Measurements from ENCODE around the gene TRMT11. TPM values are rescaled to one million over a fixed set of nuclear protein-coding genes. Genes with fewer than 3 reads are reported as not detected.
"Not testable (repeated sequence)": the region's sequence is repeated elsewhere in the genome, so short reads cannot be mapped to it uniquely, and the experiment has no call there.

The TRMT11 gene
- total RNA-seq, 3 donors from 2014 or later: 26.9 to 30.1 (median 29.2) TPM

GRCh38 chr6:126056355-126057004 is 70.1 kb downstream of the TRMT11 start:
- Mint-ChIP-seq H3K36me3 (ENCODE audit: insufficient read depth) (peaks cover 35% of the 10 kb centered on the region), H3K4me3 (no peak overlapping the region), H3K27me3 (ENCODE audit: low read depth) (no peaks in the 10 kb centered on the region), H3K9me3 (no peaks in the 10 kb centered on the region), H3K4me1 (ENCODE audit: low read depth) (no peaks in the 10 kb centered on the region)
- DNase-seq (no peak), ATAC-seq (no peak)

- peaks cover 30% of the 10 kb centered on the region for H3K36me3 Mint-ChIP-seq (ENCODE audit: insufficient read depth)
- not testable (repeated sequence) for DNase-seq; H3K4me1 Mint-ChIP-seq (ENCODE audit: low read depth); H3K27me3 Mint-ChIP-seq (ENCODE audit: low read depth); H3K4me3 Mint-ChIP-seq; H3K9me3 Mint-ChIP-seq; ATAC-seq
These were observed 71.7 kb downstream of the TRMT11 start for GRCh38 chr6:126058085-126058484.

GRCh38 chr6:126060400-126060799 is 74.1 kb downstream of the TRMT11 start:
- ATAC-seq (no peak), DNase-seq (no peak)
- peaks cover 33% of the 10 kb centered on the region for H3K36me3 Mint-ChIP-seq (ENCODE audit: insufficient read depth)
- H3K4me3 Mint-ChIP-seq: no peak overlapping the region
- no peaks in the 10 kb centered on the region for H3K27me3 Mint-ChIP-seq (ENCODE audit: low read depth)
- H3K4me1 Mint-ChIP-seq (ENCODE audit: low read depth): no peaks in the 10 kb centered on the region
- H3K9me3 Mint-ChIP-seq: no peaks in the 10 kb centered on the region

GRCh38 chr6:126063512-126064146 is 77.3 kb downstream of the TRMT11 start:
- Mint-ChIP-seq H3K4me1 (ENCODE audit: low read depth) (no peaks in the 10 kb centered on the region), H3K36me3 (ENCODE audit: insufficient read depth) (peaks cover 38% of the 10 kb centered on the region), H3K27me3 (ENCODE audit: low read depth) (no peaks in the 10 kb centered on the region), H3K9me3 (no peaks in the 10 kb centered on the region), H3K4me3 (no peak overlapping the region)
- ATAC-seq (no peak), DNase-seq (no peak)

GRCh38 chr6:126064257-126064747 is 78.0 kb downstream of the TRMT11 start:
- no peaks in the 10 kb centered on the region for H3K27me3 Mint-ChIP-seq (ENCODE audit: low read depth)
- H3K4me1 Mint-ChIP-seq (ENCODE audit: low read depth): no peaks in the 10 kb centered on the region
- ATAC-seq: no peak
- DNase-seq: no peak
- H3K4me3 Mint-ChIP-seq: no peak overlapping the region
- H3K36me3 Mint-ChIP-seq (ENCODE audit: insufficient read depth): peaks cover 37% of the 10 kb centered on the region
- no peaks in the 10 kb centered on the region for H3K9me3 Mint-ChIP-seq

- ATAC-seq: no peak
- Mint-ChIP-seq H3K36me3 (ENCODE audit: insufficient read depth) (peaks cover 37% of the 10 kb centered on the region), H3K9me3 (no peaks in the 10 kb centered on the region), H3K4me1 (ENCODE audit: low read depth) (no peaks in the 10 kb centered on the region), H3K27me3 (ENCODE audit: low read depth) (no peaks in the 10 kb centered on the region), H3K4me3 (no peak overlapping the region)
- DNase-seq: no peak
These were observed 78.5 kb downstream of the TRMT11 start for GRCh38 chr6:126064748-126065401.

- Mint-ChIP-seq H3K36me3 (ENCODE audit: insufficient read depth) (peaks cover 34% of the 10 kb centered on the region), H3K27me3 (ENCODE audit: low read depth) (no peaks in the 10 kb centered on the region), H3K9me3 (no peaks in the 10 kb centered on the region), H3K4me3 (no peak overlapping the region), H3K4me1 (ENCODE audit: low read depth) (no peaks in the 10 kb centered on the region)
- DNase-seq: no peak
- ATAC-seq: no peak
These were observed 80.0 kb downstream of the TRMT11 start for GRCh38 chr6:126066053-126067048.

GRCh38 chr6:126067073-126067472 is 80.7 kb downstream of the TRMT11 start:
- Mint-ChIP-seq H3K27me3 (ENCODE audit: low read depth) (no peaks in the 10 kb centered on the region), H3K36me3 (ENCODE audit: insufficient read depth) (peaks cover 31% of the 10 kb centered on the region), H3K4me3 (no peak overlapping the region), H3K9me3 (no peaks in the 10 kb centered on the region), H3K4me1 (ENCODE audit: low read depth) (no peaks in the 10 kb centered on the region)
- ATAC-seq: no peak
- no peak for DNase-seq

- Mint-ChIP-seq H3K27me3 (ENCODE audit: low read depth) (no peaks in the 10 kb centered on the region), H3K36me3 (ENCODE audit: insufficient read depth) (peaks cover 25% of the 10 kb centered on the region), H3K4me3 (no peak overlapping the region), H3K4me1 (ENCODE audit: low read depth) (no peaks in the 10 kb centered on the region), H3K9me3 (no peaks in the 10 kb centered on the region)
- no peak for DNase-seq
- ATAC-seq: no peak
These were observed 83.1 kb downstream of the TRMT11 start for GRCh38 chr6:126069449-126069848.

GRCh38 chr6:126071000-126071647 is 84.8 kb downstream of the TRMT11 start:
- DNase-seq: no peak
- no peaks in the 10 kb centered on the region for H3K4me1 Mint-ChIP-seq (ENCODE audit: low read depth)
- H3K9me3 Mint-ChIP-seq: no peaks in the 10 kb centered on the region
- ATAC-seq: no peak
- H3K27me3 Mint-ChIP-seq (ENCODE audit: low read depth): no peaks in the 10 kb centered on the region
- peaks cover 22% of the 10 kb centered on the region for H3K36me3 Mint-ChIP-seq (ENCODE audit: insufficient read depth)
- H3K4me3 Mint-ChIP-seq: no peak overlapping the region

GRCh38 chr6:126072172-126072571 is 85.8 kb downstream of the TRMT11 start:
- H3K4me3 Mint-ChIP-seq: no peak overlapping the region
- H3K27me3 Mint-ChIP-seq (ENCODE audit: low read depth): no peaks in the 10 kb centered on the region
- no peaks in the 10 kb centered on the region for H3K4me1 Mint-ChIP-seq (ENCODE audit: low read depth)
- ATAC-seq (no peak), DNase-seq (no peak)
- no peaks in the 10 kb centered on the region for H3K9me3 Mint-ChIP-seq
- peaks cover 29% of the 10 kb centered on the region for H3K36me3 Mint-ChIP-seq (ENCODE audit: insufficient read depth)

- no peaks in the 10 kb centered on the region for H3K9me3 Mint-ChIP-seq
- H3K4me1 Mint-ChIP-seq (ENCODE audit: low read depth): no peaks in the 10 kb centered on the region
- H3K36me3 Mint-ChIP-seq (ENCODE audit: insufficient read depth): peaks cover 29% of the 10 kb centered on the region
- H3K4me3 Mint-ChIP-seq: no peak overlapping the region
- ATAC-seq (no peak), DNase-seq (no peak)
- no peaks in the 10 kb centered on the region for H3K27me3 Mint-ChIP-seq (ENCODE audit: low read depth)
These were observed 86.5 kb downstream of the TRMT11 start for GRCh38 chr6:126072834-126073233.

GRCh38 chr6:126075335-126076071 is 89.2 kb downstream of the TRMT11 start:
- ATAC-seq (no peak), DNase-seq (no peak)
- Mint-ChIP-seq H3K4me1 (ENCODE audit: low read depth) (no peaks in the 10 kb centered on the region), H3K27me3 (ENCODE audit: low read depth) (no peaks in the 10 kb centered on the region), H3K36me3 (ENCODE audit: insufficient read depth) (peaks cover 21% of the 10 kb centered on the region), H3K9me3 (no peaks in the 10 kb centered on the region), H3K4me3 (no peak overlapping the region)
